WERI-Rb-1 (cell line): ENCODE results near the gene DISP1.

Source experiments
- DNase-seq: peaks from one replicate; pipeline ENCODE4 v3.0.0-alpha.2; 2020
- H3K27ac ChIP-seq: fragments of 250-450 bp; sonication (Bioruptor Pico); 2 replicates; pipeline ENCODE4 v1.5.1; 2020; ENCODE audit warnings: mild to moderate bottlenecking, moderate library complexity
- H3K27me3 ChIP-seq: fragments of 250-450 bp; sonication (Bioruptor Pico); 2 replicates; pipeline ENCODE4 v1.5.1; 2021; ENCODE audit warnings: mild to moderate bottlenecking, low read depth, moderate library complexity; ENCODE audit not compliant: insufficient read depth, severe bottlenecking
- H3K36me3 ChIP-seq: fragments of 250-450 bp; sonication (Bioruptor Pico); 2 replicates; pipeline ENCODE4 v1.5.1; 2020; ENCODE audit warnings: mild to moderate bottlenecking, moderate library complexity
- H3K4me3 ChIP-seq: 2 replicates; pipeline ENCODE4 v1.5.1; 2011; ENCODE audit warnings: low read depth, mild to moderate bottlenecking, control low read depth, low read length
- H3K9me3 ChIP-seq: fragments of 250-450 bp; sonication (Bioruptor Pico); 2 replicates; pipeline ENCODE4 v1.5.1; 2021; ENCODE audit warnings: mild to moderate bottlenecking, moderate library complexity; ENCODE audit not compliant: severe bottlenecking
- TF ChIP-seq, protein P1 (sequence below): IDR thresholded peaks from 2 replicates; pipeline ENCODE4 v1.5.1; 2011; ENCODE audit warnings: low read depth, mild to moderate bottlenecking, control low read depth, inconsistent platforms, low read length

DISP1 gene

DNA sequence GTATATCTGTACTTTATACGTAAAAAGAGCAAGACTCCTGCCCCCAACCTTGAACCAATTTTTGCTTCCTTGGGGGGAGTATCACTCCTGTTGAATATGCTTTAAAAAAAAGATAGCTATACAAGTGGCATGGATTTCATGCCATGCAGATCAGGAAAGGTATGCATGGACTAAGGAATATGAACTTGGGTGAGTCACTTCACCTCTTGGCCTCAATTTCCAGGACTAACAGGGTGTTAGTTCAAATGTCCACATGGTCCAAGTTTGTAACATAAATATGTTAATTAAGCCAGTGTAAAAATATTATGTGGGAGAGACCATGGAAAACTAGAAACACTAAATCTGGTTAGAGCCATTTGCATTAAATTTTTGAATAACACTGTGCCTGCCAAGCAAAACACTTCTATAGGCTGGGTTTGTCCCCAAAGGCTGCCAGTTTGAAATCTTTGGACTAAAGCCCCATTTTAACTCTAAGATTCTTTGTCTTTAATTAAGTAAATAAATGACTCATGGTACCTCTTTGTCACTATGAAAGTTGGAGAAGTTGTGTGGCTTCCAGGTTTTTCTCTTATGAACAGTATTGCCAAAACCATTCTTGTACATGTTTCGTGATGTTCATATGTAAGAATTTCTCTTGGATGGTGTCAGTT is 44.7 kb upstream of the DISP1 start:
- DNase-seq, result no peak

DNA sequence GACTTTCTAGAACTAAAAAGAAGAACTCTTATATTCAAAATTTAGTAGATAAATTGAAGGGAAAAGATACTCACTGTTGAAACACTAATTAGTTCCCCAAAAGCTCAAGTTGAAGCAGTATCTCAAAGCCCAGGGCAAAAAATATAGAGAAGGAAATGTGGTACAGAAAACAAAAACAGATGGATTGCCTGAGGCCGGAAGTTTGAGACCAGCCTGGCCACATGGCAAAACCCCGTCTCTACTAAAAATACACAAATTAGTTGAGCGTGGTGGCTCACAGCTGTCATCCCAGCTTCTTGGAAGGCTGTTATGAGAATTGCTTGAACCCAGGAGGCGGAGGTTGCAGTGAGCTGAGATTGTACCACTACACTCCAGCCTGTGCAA is 41.9 kb upstream of the DISP1 start:
- Histone ChIP-seq H3K27ac (no peak overlapping the region), H3K27me3 (no peaks in the 10 kb centered on the region), H3K9me3 (no peaks in the 10 kb centered on the region), H3K4me3 (no peak overlapping the region), H3K36me3 (no peaks in the 10 kb centered on the region)
- TF ChIP-seq, protein P1, sequence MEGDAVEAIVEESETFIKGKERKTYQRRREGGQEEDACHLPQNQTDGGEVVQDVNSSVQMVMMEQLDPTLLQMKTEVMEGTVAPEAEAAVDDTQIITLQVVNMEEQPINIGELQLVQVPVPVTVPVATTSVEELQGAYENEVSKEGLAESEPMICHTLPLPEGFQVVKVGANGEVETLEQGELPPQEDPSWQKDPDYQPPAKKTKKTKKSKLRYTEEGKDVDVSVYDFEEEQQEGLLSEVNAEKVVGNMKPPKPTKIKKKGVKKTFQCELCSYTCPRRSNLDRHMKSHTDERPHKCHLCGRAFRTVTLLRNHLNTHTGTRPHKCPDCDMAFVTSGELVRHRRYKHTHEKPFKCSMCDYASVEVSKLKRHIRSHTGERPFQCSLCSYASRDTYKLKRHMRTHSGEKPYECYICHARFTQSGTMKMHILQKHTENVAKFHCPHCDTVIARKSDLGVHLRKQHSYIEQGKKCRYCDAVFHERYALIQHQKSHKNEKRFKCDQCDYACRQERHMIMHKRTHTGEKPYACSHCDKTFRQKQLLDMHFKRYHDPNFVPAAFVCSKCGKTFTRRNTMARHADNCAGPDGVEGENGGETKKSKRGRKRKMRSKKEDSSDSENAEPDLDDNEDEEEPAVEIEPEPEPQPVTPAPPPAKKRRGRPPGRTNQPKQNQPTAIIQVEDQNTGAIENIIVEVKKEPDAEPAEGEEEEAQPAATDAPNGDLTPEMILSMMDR, result no peak
- DNase-seq, result no peak

More for the DNA sequence above, 44.7 kb upstream of the DISP1 start:
- H3K4me3 ChIP-seq, result no peak overlapping the region
- no peaks in the 10 kb centered on the region for H3K9me3 ChIP-seq
- no peak overlapping the region for H3K27ac ChIP-seq
- TF ChIP-seq, protein P1, result no peak
- no peaks in the 10 kb centered on the region for H3K27me3 ChIP-seq
- H3K36me3 ChIP-seq, result no peaks in the 10 kb centered on the region

DNA sequence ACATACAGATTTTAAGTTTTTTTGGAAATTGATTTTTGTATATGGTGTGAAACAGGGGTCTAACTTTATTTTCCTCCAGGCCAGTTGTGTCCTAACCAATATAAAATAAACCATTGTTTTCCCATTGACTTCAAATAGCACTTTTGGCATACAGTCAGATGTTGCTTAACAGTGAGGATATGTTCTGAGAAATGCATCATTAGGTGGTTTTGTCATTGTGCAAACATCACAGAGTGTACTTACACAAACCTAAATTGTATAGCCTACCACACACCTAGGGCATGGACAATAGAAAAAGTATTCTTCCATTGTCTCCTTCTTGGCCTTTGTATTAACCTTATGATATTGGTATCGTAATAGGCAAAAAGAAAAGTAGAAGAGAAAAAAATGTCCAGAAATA is 37.4 kb upstream of the DISP1 start:
- Histone ChIP-seq H3K9me3 (no peaks in the 10 kb centered on the region), H3K36me3 (no peaks in the 10 kb centered on the region), H3K4me3 (no peak overlapping the region), H3K27ac (no peak overlapping the region), H3K27me3 (no peaks in the 10 kb centered on the region)
- TF ChIP-seq, protein P1, result no peak
- DNase-seq, result no peak

DNA sequence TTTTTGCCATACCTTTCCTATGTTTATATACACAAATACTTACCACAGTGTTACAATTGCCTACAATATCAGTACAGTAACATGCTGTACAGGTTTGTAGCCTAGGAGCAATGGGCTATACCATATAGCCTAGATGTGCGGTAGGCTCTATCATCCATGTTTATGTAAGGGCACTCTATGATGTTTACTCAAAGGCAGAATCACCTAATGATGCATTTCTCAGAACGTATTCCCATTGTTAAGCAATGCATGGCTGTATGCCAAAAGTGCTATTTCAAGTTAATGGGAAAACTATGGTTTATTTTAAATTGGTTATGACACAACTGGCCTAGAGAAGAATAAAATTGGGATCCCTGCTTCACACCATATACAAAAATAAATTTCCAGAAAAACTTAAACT is 36.9 kb upstream of the DISP1 start:
- TF ChIP-seq, protein P1, result no peak
- no peak overlapping the region for H3K4me3 ChIP-seq
- no peak for DNase-seq
- no peaks in the 10 kb centered on the region for H3K9me3 ChIP-seq
- H3K27me3 ChIP-seq, result no peaks in the 10 kb centered on the region
- no peak overlapping the region for H3K27ac ChIP-seq
- H3K36me3 ChIP-seq, result no peaks in the 10 kb centered on the region

GRCh38 chr1:222781251-222781650 is 33.6 kb upstream of the DISP1 start:
- TF ChIP-seq, protein P1, result no peak
- Histone ChIP-seq H3K36me3 (no peaks in the 10 kb centered on the region), H3K27ac (no peak overlapping the region), H3K9me3 (no peaks in the 10 kb centered on the region), H3K27me3 (no peaks in the 10 kb centered on the region), H3K4me3 (no peak overlapping the region)
- no peak for DNase-seq

- H3K27me3 ChIP-seq, result no peaks in the 10 kb centered on the region
- no peak for DNase-seq
- no peak overlapping the region for H3K27ac ChIP-seq
- H3K36me3 ChIP-seq, result no peaks in the 10 kb centered on the region
- no peak overlapping the region for H3K4me3 ChIP-seq
- TF ChIP-seq, protein P1, result no peak
- no peaks in the 10 kb centered on the region for H3K9me3 ChIP-seq
Measured at GRCh38 chr1:222783051-222783450, 31.8 kb upstream of the DISP1 start.
